A673 (cell line): ENCODE data around the gene NECAB2.

Experiments used
- CTCF ChIP-seq: fragments of 300-800, 200-600 bp; sonication (generic); conservative IDR thresholded peaks from 2 replicates; pipeline ENCODE4 v1.5.1; 2017; ENCODE audit warnings: low read depth, mild to moderate bottlenecking, antibody characterized with exemption, low read length, moderate library complexity, mixed read lengths
- EZH2 ChIP-seq: fragments of 200-600 bp; sonication (generic); IDR thresholded peaks from 2 replicates; pipeline ENCODE4 v1.6.1; 2017; ENCODE audit warnings: borderline replicate concordance, low read depth, mild to moderate bottlenecking, mixed read lengths, antibody characterized with exemption, low read length; ENCODE audit not compliant: poor library complexity, severe bottlenecking

DNA sequence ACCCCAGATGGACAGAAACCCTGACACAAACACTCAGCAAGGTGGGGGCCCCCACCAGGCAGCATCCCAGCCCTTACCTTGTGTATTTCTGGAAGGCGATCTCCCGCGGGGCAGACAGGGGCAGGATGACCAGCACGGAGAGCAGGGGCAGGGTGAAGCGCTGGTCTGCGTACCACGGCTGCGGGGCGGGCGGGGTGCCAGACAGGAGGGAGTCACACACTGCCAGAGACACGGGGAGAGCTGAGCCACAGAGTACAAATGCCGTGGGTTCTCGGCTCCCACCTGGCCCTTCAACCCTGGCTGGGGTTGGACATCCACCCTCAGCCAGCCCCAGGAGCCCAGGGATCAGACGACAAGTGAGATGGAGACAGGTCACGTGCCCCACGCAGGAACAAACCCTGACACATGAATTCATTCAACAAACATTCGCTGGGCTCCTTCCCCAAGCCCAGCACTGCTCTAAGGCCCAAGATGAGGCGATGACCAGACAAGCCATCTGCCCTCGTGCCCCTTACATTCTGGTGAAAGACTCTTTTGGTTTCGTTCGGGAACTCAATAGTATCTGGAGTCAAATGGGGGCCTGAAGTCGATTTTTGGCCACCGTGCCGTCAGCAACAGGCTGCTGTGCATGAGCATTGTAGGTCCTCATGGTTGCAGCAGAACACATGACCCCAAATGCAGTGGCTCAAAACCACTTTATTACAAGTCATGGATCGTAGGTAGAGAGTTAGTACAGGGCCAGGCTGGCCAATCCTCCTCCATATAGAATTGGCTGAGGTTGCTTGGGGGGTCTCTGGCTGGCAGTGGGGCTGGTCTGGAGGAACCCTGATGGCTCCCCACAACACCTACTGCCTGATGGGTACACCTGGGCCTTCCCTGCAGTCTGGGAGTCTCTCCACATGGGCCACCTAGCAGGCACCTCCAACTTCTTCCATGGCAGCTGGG, 65.5 kb downstream of the NECAB2 start:
- TF ChIP-seq CTCF (no peak), EZH2 (no peak)
